Posterior vena cava (tissue), 2 donors: ENCODE results near the gene APOL6. TPM values are rescaled to one million over a fixed set of nuclear protein-coding genes. Genes with fewer than 3 reads are reported as not detected.
"Not testable (repeated sequence)": the region's sequence is repeated elsewhere in the genome, so short reads cannot be mapped to it uniquely, and the experiment has no call there.

Source experiments
- DNase-seq: peaks from one replicate; pipeline ENCODE4 v3.0.0-alpha.2; 2020; ENCODE audit warnings: low spot score
- intact Hi-C, 2 donors: fragments of 100-400 bp; cut with DNase I; formaldehyde crosslinking; loops; one replicate each; pipeline versions ENCODE4 v1.14.1 to v1.14.2; 2022 to 2023
- total RNA-seq, 2 donors: library from RNA; stranded (reverse); fragmentation: NEBNext Ultra II Directional; extraction: Animal tissue kit (Norgen Biotek cat#: 25700); gene quantifications; one replicate each; pipeline ENCODE4 v1.2.1, GENCODE V29; 2021
- donor health status: DM: yes; HTN: yes; CAD: no.
- donor health status: DM: yes; HTN: yes; CAD: no.

The APOL6 gene
- total RNA-seq, 2 donors from 2014 or later = 12.6 to 14.6 TPM

GRCh38 chr22:35660291-35661127, 12.3 kb downstream of the APOL6 start:
- DNase-seq = no peak
- intact Hi-C loops = no loop called here

- no peak for DNase-seq
- intact Hi-C loops = no loop called here
Measured at GRCh38 chr22:35661464-35661863, 13.2 kb downstream of the APOL6 start.

GRCh38 chr22:35662914-35663313, 14.7 kb downstream of the APOL6 start:
- intact Hi-C loops = no loop called here

GRCh38 chr22:35663371-35663770, 15.1 kb downstream of the APOL6 start:
- intact Hi-C loops = no loop called here
- DNase-seq = no peak

More at GRCh38 chr22:35662914-35663313, 14.7 kb downstream of the APOL6 start:
- no peak for DNase-seq

- intact Hi-C loops = no loop called here
Measured at GRCh38 chr22:35664955-35665587, 16.8 kb downstream of the APOL6 start.

GRCh38 chr22:35666699-35667098, 18.5 kb downstream of the APOL6 start:
- intact Hi-C loops, DNase-seq: not testable (repeated sequence)

More at GRCh38 chr22:35664955-35665587, 16.8 kb downstream of the APOL6 start:
- no peak for DNase-seq

GRCh38 chr22:35674335-35674734, 26.1 kb downstream of the APOL6 start:
- intact Hi-C loops = no loop called here
- DNase-seq = no peak

- DNase-seq, intact Hi-C loops: not testable (repeated sequence)
Measured at GRCh38 chr22:35676065-35676464, 27.8 kb downstream of the APOL6 start.

- DNase-seq = no peak
- intact Hi-C loops = loop anchor here in 1 of 2 donors (2.0 kb wide), 1 partner anchor 69 kb away; no protein-coding TSS in a partner anchor
Measured at GRCh38 chr22:35677460-35678187, 29.4 kb downstream of the APOL6 start.

GRCh38 chr22:35678836-35679235, 30.6 kb downstream of the APOL6 start:
- intact Hi-C loops = loop anchor here in 1 of 2 donors (2.0 kb wide), 1 partner anchor 70 kb away; no protein-coding TSS in a partner anchor
- DNase-seq = no peak

- intact Hi-C loops = loop anchor here in 1 of 2 donors (2.0 kb wide), 1 partner anchor 71 kb away; no protein-coding TSS in a partner anchor
- DNase-seq = not testable (repeated sequence)
Measured at GRCh38 chr22:35679492-35679891, 31.2 kb downstream of the APOL6 start.

GRCh38 chr22:35681454-35682052, 33.3 kb downstream of the APOL6 start:
- intact Hi-C loops = no loop called here

GRCh38 chr22:35683560-35683959, 35.3 kb downstream of the APOL6 start:
- intact Hi-C loops = no loop called here

More at GRCh38 chr22:35681454-35682052, 33.3 kb downstream of the APOL6 start:
- no peak for DNase-seq

GRCh38 chr22:35684270-35684700, 36.0 kb downstream of the APOL6 start:
- intact Hi-C loops = no loop called here
- DNase-seq = no peak

More at GRCh38 chr22:35683560-35683959, 35.3 kb downstream of the APOL6 start:
- DNase-seq = no peak

GRCh38 chr22:35684732-35685131, 36.5 kb downstream of the APOL6 start:
- intact Hi-C loops = no loop called here
- no peak for DNase-seq

GRCh38 chr22:35685731-35686130, 37.5 kb downstream of the APOL6 start:
- intact Hi-C loops = no loop called here
- no peak for DNase-seq

GRCh38 chr22:35686298-35686697, 38.1 kb downstream of the APOL6 start:
- no peak for DNase-seq
- intact Hi-C loops = no loop called here

GRCh38 chr22:35687461-35687860, 39.2 kb downstream of the APOL6 start:
- intact Hi-C loops = no loop called here
- no peak for DNase-seq
